Gastroesophageal sphincter (tissue), 3 donors: ENCODE data around the gene ABHD6.

Experiments used
- EP300 ChIP-seq: sonication (generic); formaldehyde crosslinking; IDR thresholded peaks from one replicate; pipeline ENCODE4 v1.6.1; 2017; ENCODE audit warnings: antibody characterized with exemption, mild to moderate bottlenecking
- TF ChIP-seq, protein P1 (sequence below), 4 experiments: fragments of 200-600 bp in 2 of 4; fragments of 450-650 bp in 2 of 4; sonication (generic) in 1 of 4; IDR thresholded peaks; one replicate each; pipeline ENCODE4 v1.5.1; 2017 to 2019; ENCODE audit warnings: antibody characterized with exemption in 4 of 4, mild to moderate bottlenecking in 2 of 4, moderate library complexity in 2 of 4

DNA sequence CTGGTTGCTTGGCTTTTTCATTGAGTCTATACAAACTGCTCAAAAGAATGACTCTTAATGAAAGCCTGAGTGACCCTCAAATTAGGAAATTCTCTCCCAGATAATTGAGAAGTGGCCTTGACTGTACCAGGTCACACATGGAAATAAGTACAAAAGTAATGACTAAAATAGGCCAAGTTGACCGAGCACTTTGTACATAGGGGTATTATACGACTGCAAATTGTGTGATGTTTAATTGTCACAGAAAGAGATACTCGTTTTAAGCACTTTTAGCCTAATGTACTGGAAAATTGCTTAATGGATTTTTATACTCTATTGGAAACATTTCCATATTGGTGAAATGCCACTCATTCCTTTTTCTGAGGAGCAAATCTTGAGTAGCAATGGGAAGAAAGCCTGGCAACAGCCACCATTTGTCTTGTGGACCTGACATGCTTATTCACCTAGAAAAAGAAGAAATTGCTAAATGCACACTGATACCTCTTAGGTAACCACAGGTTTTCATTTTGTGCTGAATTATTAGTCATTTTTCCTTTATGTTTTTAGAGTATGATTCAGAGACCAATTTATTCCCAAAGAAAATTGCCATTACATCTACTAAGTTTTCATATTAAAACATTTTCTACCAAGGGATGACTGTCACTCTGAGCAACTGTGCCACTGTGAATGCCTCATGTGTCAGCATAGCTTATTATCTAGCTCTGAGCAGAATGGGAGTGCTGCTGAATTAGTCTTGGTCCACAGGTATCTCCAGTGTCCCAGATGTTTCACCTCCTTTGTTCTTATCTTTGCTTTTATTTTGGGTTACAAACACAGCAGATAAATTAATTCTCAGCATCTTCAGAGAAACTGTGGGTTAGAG, 86.2 kb downstream of the ABHD6 start:
- TF ChIP-seq, protein P1, sequence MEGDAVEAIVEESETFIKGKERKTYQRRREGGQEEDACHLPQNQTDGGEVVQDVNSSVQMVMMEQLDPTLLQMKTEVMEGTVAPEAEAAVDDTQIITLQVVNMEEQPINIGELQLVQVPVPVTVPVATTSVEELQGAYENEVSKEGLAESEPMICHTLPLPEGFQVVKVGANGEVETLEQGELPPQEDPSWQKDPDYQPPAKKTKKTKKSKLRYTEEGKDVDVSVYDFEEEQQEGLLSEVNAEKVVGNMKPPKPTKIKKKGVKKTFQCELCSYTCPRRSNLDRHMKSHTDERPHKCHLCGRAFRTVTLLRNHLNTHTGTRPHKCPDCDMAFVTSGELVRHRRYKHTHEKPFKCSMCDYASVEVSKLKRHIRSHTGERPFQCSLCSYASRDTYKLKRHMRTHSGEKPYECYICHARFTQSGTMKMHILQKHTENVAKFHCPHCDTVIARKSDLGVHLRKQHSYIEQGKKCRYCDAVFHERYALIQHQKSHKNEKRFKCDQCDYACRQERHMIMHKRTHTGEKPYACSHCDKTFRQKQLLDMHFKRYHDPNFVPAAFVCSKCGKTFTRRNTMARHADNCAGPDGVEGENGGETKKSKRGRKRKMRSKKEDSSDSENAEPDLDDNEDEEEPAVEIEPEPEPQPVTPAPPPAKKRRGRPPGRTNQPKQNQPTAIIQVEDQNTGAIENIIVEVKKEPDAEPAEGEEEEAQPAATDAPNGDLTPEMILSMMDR (IDR thresholded peaks at IDR 0.05) = no peak
- no peak for TF ChIP-seq EP300
